NOMO-1 treated with dmso at 0.1 percent for 144 hours (cell line): Measurements from ENCODE around the gene CNTD1.
"Not testable (repeated sequence)": the region's sequence is repeated elsewhere in the genome, so short reads cannot be mapped to it uniquely, and the experiment has no call there.

ENCODE experiments used
- DNase-seq: peaks from one replicate; lab custom pipeline; 2025; ENCODE audit not compliant: unreplicated experiment; lab: John Stamatoyannopoulos, UW

CNTD1 gene

GRCh38 chr17:42844761-42845555 lies 46.3 kb downstream of the CNTD1 start:
- DNase-seq, result no peak

- DNase-seq, result no peak
These were observed 46.9 kb downstream of the CNTD1 start for GRCh38 chr17:42845556-42845917.

GRCh38 chr17:42845918-42846593 lies 47.4 kb downstream of the CNTD1 start:
- no peak for DNase-seq

GRCh38 chr17:42846594-42847280 lies 48.1 kb downstream of the CNTD1 start:
- DNase-seq, result no peak

- no peak for DNase-seq
These were observed 49.4 kb downstream of the CNTD1 start for GRCh38 chr17:42848093-42848492.

GRCh38 chr17:42849031-42849430 lies 50.4 kb downstream of the CNTD1 start:
- no peak for DNase-seq

- DNase-seq, result no peak
These were observed 51.0 kb downstream of the CNTD1 start for GRCh38 chr17:42849451-42850181.

GRCh38 chr17:42850954-42851353 lies 52.3 kb downstream of the CNTD1 start, which contains the start of gene AOC3:
TSS of gene AOC3 (plus strand) at chr17:42851199. CDS start at chr17:42851344, 145 bp downstream.
- DNase-seq, result no peak

GRCh38 chr17:42851371-42852240 lies 52.9 kb downstream of the CNTD1 start:
- not testable (repeated sequence) for DNase-seq

GRCh38 chr17:42852351-42852750 lies 53.7 kb downstream of the CNTD1 start:
- no peak for DNase-seq

- DNase-seq, result no peak
These were observed 54.3 kb downstream of the CNTD1 start for GRCh38 chr17:42853004-42853403.

GRCh38 chr17:42853597-42853967 lies 54.9 kb downstream of the CNTD1 start:
- no peak for DNase-seq

- DNase-seq, result no peak
These were observed 55.5 kb downstream of the CNTD1 start for GRCh38 chr17:42853968-42854790.

- no peak for DNase-seq
These were observed 56.5 kb downstream of the CNTD1 start for GRCh38 chr17:42855048-42855596.

- DNase-seq, result not testable (repeated sequence)
These were observed 57.4 kb downstream of the CNTD1 start for GRCh38 chr17:42856093-42856492.

- DNase-seq, result not testable (repeated sequence)
These were observed 57.9 kb downstream of the CNTD1 start for GRCh38 chr17:42856516-42856915.

GRCh38 chr17:42857389-42857788 lies 58.7 kb downstream of the CNTD1 start:
- DNase-seq, result no peak
